ENCODE results near the gene SLC46A2.

Gene SLC46A2

DNA sequence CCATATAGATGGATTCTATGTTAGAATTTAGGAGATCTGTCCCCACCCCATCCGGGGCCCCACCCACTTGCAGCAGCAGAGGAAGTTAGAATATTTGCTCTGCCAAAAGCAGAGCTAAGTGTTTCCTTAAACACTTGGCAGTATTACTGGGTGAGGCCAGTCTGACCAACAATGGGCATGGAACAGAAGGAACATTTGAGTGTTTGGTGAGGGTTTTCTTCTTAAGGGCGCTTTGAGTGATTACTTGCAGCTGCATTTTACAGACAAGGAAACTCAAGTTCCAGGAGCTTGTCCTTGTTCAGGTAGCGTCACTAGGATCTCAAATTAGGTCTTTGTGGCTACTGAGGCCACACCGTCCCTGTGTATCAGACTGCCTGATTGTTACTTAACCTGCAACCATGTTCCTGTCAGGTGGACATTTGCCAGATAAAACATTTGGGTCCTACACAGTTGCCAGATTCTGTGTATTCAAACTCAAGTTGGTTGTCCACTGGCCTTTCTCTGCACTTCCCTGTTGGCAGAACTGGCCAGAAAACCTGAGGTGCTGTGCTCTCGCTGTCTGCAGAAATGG lies 59.3 kb downstream of the SLC46A2 start:
- no peak for DNase-seq

Data from hypothalamus (tissue), 51 donors.